GM21526 (cell line): ENCODE data around the gene TTLL5.

Experiments used
- ATAC-seq: cut with Tn5 transposase; IDR thresholded peaks from one replicate; pipeline ENCODE4 v1.9.1; 2021; ENCODE audit warnings: moderate library complexity; ENCODE audit not compliant: unreplicated experiment, low FRiP score

The TTLL5 gene

DNA sequence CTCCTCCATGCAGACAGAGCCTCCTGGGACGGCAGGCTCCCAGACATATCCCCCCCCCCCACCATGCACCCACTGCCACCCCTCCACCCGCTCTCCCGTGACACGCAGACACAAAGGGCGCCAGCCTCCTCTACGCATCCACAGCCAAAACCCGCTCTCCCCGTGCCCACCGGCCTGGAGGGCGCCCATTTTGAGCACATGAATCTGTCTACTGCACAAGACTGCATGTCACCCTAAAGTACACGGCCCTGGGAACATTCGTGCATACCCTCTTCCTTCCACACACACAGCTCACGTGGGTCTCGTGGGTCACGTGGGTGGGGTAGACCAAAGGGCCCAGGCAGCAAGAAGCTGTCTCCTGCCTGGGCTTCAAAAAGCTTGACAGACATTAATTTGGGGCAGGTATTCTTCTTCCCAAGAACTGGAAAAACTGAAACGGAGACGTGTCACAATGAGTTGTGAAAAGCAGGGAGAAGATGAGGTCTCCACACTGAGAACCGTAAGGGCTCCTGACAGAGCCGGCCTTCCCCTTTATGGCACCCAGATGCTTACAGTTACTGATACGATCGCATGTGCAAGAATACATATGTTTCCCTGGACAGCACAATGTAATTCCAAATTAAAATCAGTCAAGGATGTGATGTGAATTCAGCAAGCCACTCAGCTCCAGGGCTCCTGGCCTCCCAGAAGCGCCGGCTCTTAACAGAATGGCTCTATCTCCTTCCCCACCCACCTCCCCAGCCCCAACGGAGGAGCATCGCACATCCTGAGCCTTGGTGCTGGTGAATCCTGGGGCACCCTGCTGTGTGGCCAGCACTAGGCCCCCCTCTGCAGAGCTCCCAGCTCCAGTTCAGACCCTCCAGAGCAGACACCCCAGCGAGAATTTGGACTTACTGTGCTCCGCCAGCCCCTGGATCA lies 318.9 kb downstream of the TTLL5 start:
- ATAC-seq = no peak

DNA sequence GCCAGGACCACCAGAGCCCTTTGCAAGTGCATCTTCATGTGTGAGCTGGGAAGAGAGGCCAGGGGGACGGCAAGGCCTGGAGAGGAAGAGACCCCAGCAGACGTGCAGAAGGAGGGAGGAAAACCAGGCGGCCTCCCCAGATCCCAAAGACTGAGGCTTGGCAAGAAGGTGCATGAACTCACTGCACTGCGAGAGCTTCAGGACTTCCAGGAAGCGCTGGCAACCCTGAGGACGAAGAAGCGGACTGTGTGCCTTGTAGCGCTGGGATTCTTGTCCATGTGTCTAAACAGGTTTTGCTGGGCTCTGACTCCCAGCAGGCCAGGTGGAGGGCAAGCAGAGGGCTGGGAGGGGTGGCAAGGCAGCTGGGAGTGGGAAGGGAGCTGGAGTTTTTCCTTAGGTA lies 319.8 kb downstream of the TTLL5 start:
- no peak for ATAC-seq

DNA sequence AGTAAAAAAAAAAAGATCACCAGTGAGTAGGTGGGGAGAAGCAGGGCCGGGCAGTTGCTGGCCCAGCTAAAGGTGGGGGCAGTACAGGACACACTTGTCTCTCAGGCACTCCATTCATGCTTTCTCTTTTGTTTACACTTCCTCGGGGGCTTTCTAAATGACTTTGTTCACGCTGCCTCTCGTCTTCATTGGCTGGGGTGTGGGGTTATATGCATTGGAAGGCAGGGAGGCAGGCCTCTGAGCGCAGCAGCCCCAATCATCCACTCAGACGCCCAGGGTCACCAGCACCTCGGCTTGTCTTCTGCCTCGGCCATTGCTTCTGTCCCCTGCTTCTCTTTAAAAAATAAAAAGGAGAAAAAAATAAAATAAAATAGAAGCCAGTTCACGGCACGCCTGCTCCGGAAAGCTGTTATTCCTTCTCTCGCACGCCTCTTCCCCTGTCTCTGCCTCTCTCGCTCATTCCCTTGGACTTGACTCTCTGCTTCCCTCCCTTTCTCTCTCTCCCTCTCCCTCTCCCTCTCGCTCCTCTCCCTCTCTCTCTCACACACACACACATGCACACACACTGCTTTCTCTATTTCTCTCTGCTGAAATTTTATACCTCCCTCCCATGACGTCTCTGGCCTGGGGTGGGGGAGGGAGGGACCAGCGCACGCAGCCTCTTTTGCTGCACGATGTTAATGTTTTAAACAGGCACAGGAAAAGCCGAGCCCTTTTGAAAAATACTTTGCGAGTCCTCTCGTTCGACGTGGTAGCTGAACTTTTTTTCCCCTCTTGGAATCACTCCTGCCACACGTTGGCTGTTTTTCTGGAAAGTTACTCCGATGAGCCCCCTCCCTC lies 320.6 kb downstream of the TTLL5 start, which contains the start of gene TGFB3:
TSS of gene TGFB3 (minus strand) at position 570 of the 840 bp plus-strand sequence. CDS start 1,102 bp downstream, outside the sequence.
- ATAC-seq = no peak

DNA sequence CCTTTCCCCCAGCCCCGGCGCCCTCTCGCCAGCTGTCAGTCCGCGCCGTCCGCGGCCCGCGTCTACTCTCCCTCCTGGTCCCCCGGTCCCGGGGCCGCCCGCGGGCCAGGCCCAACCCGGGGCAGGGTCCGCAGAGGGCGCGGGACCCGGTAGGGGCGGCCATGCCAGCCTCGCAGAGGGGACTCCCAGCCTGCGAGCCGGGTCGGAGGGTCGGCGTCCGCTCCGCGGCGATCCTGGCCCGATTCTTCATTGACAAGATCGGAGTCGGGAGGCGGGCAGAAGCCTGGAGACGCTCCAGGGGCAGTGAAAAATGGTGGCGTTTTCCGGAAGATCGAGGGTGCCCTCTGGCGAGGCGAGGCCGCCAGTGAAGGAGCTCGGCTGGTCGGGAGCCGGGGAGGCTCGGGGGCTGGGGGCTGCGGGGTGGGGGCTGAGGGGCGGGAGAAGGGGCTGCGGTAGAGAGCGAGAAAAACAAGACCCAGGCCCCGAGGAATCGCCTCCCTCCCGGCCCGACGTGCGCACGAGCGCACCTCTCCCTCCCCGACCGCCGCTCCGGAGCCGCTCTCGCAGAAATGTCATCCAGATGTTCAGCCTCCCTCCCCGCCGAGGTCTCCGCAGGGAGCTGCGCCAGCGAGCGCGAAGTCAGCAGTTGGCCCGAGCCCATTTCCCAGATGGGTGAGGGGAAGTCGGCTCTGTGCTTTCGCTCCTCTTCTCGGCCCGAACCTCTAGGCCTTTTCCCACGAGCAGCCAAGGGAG lies 321.4 kb downstream of the TTLL5 start:
- peak; percentile 43 for ATAC-seq

DNA sequence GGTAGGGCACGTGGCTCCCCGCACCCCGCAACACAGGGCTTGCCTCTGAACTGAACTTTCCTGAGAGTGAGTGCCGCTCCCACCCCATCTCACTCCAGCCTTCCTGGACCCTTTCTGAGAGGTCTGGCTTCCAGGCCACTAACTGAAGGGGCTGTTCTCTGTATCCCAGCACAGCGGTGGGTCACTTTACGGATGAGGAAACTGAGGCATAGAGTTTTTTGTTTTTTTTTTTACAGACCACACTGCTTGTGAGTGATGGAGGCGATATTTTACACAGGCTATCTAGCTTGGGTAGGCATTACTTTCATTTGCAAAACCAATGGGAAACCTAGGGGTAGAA lies 321.9 kb downstream of the TTLL5 start:
- ATAC-seq = no peak

DNA sequence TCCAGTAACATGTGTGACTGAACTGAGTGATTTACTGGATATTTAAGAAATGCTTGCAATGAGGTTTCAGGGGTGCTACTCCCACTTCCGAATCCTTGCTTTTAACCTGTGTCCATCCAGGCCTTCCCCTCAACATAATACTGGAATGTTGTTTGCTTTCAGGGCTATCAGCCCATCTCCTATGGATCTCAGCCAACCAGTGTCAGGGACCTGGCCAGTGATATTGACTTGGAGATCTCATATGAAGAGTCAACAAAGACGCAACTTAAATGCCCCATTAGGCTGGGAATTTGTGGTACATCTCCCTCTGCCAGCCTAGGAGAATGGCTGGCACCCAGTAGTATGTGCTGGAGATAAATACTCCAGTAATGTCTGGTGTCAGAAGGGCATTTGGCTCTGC lies 323.6 kb downstream of the TTLL5 start:
- ATAC-seq = no peak

DNA sequence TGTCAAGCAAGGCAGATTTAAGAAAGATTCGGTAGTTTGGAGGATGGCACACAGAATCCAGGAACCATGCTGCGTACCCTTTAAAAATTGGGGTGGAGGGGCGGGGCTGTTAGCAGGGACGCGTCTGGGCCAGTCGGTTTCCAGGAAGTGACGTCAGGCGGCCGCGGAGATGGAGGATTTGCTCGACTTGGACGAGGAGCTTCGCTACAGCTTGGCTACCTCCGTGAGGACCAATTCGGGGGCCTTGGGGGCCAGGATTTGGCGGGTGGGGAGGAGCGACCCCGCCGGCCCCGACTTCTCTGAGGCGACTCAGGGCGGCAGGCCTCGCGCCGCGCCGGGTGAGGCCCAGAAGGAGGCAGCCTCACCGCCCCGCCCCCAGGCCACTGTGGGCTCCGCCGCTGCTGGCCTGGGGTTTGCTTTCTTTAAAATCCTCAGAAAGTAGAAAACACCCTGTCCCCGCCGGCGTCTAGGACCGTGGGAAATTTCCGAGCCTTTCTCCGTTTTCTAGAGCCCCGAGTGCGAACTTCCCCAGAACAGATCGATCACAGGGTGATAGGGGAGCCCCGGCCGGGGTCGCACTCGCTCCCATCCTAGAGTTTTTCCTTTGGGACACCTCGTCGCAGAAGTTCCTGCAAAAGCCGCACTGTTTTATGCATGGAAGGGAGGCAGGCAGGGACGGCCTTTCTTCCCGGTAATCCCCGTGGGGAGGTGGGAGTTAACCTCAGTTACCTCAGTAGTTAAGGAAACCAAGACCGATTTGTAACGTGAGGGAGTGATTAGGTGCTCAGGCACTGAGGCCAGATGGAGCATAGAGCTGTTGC lies 324.8 kb downstream of the TTLL5 start, which contains the start of gene IFT43:
TSS of gene IFT43 (plus strand) at position 146 of the 821 bp plus-strand sequence. CDS start at position 170, 24 bp downstream.
- peak; percentile 60 for ATAC-seq

DNA sequence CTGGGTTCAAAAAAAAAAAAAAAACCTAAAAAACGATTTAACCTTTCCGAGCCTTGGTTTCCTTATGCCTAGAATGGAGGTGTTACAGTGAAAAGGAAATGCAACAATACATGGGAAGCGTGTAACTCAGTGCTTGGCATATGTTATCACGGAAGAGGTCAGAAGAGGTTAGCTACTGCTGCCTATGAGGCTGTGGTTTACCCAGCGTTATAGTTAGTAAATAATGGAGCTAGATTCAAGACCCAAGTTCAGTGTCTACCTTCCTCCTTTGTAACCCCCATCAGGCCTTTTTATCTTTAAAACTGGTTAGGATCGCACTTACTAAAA lies 325.4 kb downstream of the TTLL5 start:
- no peak for ATAC-seq

DNA sequence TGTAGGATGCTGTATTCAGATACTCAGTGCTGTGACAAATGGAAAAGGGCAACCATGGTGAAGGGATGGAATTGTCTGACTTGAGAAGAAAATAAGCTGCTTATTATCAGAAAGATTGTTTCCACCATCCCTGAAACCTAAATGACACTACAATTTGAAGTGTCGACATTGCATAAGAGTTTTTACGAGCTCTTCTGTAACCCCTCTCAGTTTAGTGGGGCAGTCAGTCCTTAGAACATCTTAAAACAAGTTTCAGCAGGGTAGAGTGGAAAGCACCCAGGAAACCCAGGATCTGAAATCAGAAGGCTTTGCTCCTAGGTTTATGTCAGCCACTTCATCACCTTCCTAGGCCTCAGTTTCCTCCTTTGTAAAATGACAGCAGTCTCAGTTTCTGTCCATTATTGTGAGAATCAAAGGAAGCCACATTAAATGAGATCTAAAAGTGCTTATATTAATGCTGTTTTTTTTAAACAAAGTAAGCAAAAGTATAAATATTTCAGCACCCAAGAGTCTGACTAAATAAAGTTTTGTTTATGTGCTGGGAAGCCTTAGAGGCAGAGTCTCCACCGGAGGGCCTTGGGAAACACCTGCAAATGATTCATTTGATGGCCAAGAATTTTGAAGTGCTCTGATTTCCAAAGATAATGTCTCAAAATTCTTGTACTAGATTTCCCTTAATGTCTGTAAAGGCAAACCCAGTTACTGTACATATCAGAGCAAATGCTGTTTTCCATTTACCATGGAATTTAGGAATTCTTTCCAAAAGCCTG lies 326.3 kb downstream of the TTLL5 start:
- ATAC-seq = no peak

DNA sequence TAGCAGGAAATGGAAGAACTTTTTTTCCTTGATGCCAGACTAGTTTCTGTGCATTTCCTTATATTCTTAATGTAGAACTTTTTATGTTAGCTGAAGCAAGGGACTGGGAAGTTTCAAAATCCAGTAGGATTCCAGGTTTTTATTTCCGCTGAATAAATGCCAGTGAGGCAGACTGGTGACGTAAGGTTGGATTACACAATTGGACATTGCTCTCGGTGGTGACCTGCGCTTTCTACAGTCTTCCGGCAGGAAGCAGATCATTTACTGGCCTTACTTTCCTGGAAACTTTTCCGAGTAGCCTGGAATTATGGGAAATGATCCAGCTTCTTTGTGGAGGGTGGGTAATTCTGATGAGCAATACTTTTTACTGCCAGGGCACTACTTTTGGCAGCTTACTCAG lies 328.1 kb downstream of the TTLL5 start:
- ATAC-seq = no peak

DNA sequence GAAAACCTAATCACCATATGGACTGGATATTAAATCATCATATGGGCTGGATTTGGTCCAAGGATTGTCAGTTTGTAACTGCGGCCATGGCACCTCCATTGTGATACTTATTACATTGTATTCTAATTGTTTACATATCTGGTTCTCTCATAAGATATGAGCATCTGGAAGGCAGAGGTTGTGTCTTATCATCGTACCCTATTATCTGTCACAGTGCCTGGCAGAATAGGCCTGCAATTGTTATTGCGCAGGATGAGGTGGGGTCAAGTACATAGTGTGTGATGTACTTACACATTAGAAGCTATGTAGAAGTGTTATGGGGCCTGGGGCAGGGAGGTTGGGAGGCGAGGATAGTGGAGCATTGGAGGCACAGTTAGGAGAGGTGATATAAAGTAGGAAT lies 329.3 kb downstream of the TTLL5 start:
- no peak for ATAC-seq

DNA sequence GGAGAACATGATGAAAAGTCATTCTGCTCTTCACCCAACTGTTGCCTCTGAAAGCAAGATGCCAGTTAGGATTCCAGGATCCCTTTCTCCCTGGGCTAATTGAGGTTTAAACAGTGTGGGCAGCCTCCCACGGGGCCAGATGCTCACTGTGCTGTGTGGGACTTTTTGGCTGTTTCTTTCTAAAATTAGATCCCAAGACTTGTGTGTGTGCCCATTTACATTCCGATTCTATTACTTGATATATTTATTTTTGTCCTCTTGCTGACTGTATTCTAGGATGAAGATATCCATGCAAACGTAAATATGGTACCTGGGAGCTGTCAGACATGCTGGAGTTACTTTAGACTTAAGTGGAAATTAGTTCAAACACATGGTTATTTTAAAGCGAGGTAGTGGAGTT lies 330.7 kb downstream of the TTLL5 start:
- ATAC-seq = no peak

DNA sequence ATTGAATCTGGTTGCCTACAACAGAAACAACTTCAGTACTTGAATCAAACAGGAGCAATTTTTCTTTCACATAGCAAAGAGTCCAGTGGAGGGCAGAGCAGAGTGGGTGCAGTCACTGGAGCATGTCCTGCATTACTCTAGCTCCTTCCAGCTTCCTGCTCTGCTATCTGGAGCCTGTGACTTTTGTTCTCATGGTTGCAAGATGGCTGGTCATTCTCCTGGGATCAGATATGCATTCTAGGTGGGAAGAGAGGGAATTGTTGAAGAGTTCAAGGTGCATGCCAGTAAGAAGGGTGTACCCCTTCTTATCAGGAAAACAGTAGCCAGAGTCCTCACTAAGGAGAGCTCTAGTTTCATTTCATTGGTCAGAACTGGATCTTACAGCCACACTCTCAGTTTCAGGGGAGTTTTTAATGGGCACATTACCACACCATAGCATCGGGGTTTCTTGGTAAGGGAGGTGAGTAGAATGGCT lies 332.6 kb downstream of the TTLL5 start:
- ATAC-seq = peak; percentile 47

DNA sequence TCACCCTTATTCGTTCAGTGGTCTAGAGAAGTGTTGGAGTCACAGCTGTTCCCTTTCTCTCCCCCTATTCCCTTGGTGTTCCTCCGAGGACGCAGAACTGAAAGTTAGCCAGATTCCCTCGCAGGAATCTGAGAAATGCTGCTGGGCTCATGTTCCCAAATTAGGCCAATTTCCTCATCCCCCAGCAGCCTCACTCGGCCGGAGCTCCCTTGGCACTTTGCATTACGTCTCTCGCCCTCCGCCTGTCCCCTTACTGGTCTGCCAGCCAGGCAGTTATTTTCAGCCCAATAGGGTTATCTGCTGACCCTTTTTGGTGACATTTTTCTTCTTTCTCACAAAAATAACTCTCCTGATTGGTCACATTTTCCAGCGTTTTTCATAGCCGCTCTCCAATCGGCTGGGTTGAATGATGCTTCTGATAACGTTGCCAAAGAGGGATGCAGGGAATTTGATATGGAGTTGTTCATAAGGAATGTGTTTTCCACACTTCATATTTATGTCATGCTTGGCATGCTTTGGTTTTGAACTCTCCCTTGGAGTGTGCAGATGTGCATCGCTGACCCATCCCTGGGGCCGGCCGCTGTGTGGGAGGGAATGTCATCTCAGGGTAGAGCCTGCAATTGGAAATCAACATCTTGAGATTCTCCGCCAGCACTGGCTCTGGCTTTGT lies 334.5 kb downstream of the TTLL5 start:
- ATAC-seq = no peak

DNA sequence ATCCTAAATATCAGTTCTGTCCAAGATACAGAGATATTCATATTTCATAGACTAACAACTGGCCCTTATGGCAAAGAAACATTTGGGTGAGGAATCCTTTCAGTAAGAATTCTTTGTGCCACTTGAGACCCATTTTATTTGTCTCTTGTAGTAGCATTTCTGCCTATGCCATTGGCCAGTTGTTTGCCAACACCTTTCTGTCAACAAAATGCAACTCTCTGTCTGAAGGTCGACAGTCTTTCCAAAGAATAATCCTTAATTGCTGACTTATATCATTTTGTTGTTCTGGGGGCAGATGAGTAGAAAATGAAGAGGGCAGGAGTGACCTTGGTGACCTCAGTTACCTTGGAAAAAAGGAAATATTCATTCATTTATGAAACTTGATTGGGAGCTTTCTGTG lies 335.4 kb downstream of the TTLL5 start:
- no peak for ATAC-seq

DNA sequence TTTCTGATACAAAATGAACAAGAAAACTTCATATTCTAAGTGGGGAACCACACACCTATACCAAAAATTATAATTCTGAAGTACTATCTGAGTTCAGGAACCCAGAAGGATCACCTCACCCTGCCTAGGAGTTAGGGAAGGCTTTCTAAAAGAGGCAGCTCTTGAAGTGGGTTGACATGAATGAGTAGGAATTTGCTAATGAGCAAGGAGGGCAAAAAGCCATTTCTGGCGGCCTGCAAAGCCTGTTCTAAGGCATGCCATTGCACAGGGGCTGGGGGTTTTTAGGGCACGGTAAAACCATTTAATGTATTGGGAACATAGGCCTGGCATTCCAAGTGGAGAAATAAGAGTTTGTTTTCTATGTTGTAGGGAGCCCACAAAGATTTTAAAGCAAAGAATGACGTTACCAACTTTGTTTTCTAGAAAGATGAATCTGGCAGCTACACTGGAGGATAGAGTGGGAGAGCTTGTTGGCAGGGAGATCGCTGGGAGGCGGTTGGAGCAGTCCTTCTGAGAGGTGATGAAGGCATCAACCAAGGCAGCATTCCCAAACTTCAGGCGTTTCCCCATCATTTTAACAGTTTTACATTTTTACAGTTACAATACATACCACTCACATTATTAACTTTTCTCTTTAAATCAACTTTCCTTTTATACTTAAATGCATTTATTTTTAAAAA lies 338.6 kb downstream of the TTLL5 start:
- no peak for ATAC-seq

DNA sequence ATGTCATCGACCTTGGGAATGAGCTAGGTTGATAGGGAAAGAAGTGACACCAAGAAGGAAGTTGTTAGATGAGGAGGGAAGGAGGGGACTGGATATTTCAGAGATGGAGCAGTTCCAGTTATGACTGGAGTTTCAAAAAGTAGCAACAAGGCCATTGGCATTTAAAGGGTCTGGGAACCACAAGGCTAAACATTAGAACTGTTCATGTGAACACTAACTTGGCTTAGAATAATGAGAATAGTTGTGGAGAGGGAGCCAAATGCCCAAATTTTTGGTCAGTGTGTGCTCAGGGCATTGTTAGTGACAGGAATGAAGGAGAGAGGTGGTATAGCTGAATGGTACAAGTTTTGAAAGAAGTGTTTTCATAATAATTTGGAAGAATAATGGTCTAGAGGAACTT lies 341.3 kb downstream of the TTLL5 start:
- ATAC-seq = no peak
